ENCODE measurements around the gene TTC3. TPM values are rescaled to one million over a fixed set of nuclear protein-coding genes. Genes with fewer than 3 reads are reported as not detected.
A peak's percentile ranks its signal among the peaks of the same experiment; 100 is the strongest.

Gene TTC3
- total RNA-seq, 2 experiments from 2014 or later, result 141 to 142 TPM

GRCh38 chr21:37248298-37248697, 175.2 kb downstream of the TTC3 start:
- Histone ChIP-seq H3K27ac (ENCODE audit: low read depth in 1 of 2, low read length in 2 of 2) (no peak overlapping the region), H3K36me3 (ENCODE audit: insufficient read depth, low read length) (peaks cover 3% of the 10 kb centered on the region), H3K4me1 (ENCODE audit: insufficient read depth, low read length) (peaks cover 21% of the 10 kb centered on the region), H3K4me3 (ENCODE audit: low read length) (no peak overlapping the region), H3K9me3 (ENCODE audit: control insufficient read depth in 1 of 2, insufficient read depth in 1 of 2, low read length in 2 of 2) (no peaks in the 10 kb centered on the region), H3K27me3 (ENCODE audit: control insufficient read depth in 1 of 2, insufficient read depth in 2 of 2, low read length in 2 of 2) (no peaks in the 10 kb centered on the region)
- Mint-ChIP-seq H3K9me3 (no peaks in the 10 kb centered on the region), H3K36me3 (ENCODE audit: low read depth) (peaks cover 13% of the 10 kb centered on the region), H3K27me3 (no peaks in the 10 kb centered on the region), H3K4me1 (ENCODE audit: low read depth) (peaks cover 89% of the 10 kb centered on the region), H3K4me3 (no peak overlapping the region), H3K27ac (no peak overlapping the region)
- ATAC-seq (ENCODE audit: poor library complexity) (no peak), DNase-seq (no peak)
- POLR2A ChIA-PET, result no interaction called here
- intact Hi-C loops (cut with DNase I, micrococcal nuclease), result no loop called here
- no peak for TF ChIP-seq CTCF (IDR thresholded peaks at IDR 0.05)
- CTCF ChIA-PET, result interaction anchor here (1.2 kb wide), 1 partner anchor 9 kb away, joined by 3 read pairs; no protein-coding TSS in a partner anchor

GRCh38 chr21:37249112-37249904, 176.3 kb downstream of the TTC3 start:
- intact Hi-C loops (cut with DNase I, micrococcal nuclease), result no loop called here
- Mint-ChIP-seq H3K9me3 (no peaks in the 10 kb centered on the region), H3K4me3 (no peak overlapping the region), H3K27ac (peak overlapping the region; percentile 1), H3K4me1 (ENCODE audit: low read depth) (peaks cover 88% of the 10 kb centered on the region), H3K27me3 (no peaks in the 10 kb centered on the region), H3K36me3 (ENCODE audit: low read depth) (peaks cover 16% of the 10 kb centered on the region)
- Histone ChIP-seq H3K27me3 (ENCODE audit: control insufficient read depth in 1 of 2, insufficient read depth in 2 of 2, low read length in 2 of 2) (no peaks in the 10 kb centered on the region), H3K27ac (ENCODE audit: low read depth in 1 of 2, low read length in 2 of 2) (no peak overlapping the region), H3K9me3 (ENCODE audit: control insufficient read depth in 1 of 2, insufficient read depth in 1 of 2, low read length in 2 of 2) (no peaks in the 10 kb centered on the region), H3K4me1 (ENCODE audit: insufficient read depth, low read length) (peaks cover 11% of the 10 kb centered on the region), H3K36me3 (ENCODE audit: insufficient read depth, low read length) (no peaks in the 10 kb centered on the region), H3K4me3 (ENCODE audit: low read length) (no peak overlapping the region)
- CTCF ChIA-PET, result interaction anchor here (1.2 kb wide), 1 partner anchor 8 kb away, joined by 3 read pairs; no protein-coding TSS in a partner anchor
- no peak for ATAC-seq (ENCODE audit: poor library complexity)
- DNase-seq, result no peak
- POLR2A ChIA-PET, result no interaction called here
- no peak for TF ChIP-seq CTCF (IDR thresholded peaks at IDR 0.05)

- Mint-ChIP-seq H3K4me1 (ENCODE audit: low read depth) (peaks cover 77% of the 10 kb centered on the region), H3K36me3 (ENCODE audit: low read depth) (peaks cover 9% of the 10 kb centered on the region), H3K4me3 (no peak overlapping the region), H3K9me3 (no peaks in the 10 kb centered on the region), H3K27me3 (no peaks in the 10 kb centered on the region), H3K27ac (no peak overlapping the region)
- ATAC-seq (ENCODE audit: poor library complexity), result no peak
- H3K36me3 ChIP-seq (ENCODE audit: insufficient read depth, low read length), result no peaks in the 10 kb centered on the region
- no peak overlapping the region for H3K27ac ChIP-seq (ENCODE audit: low read depth in 1 of 2, low read length in 2 of 2)
- ChIA-PET CTCF (no interaction called here), POLR2A (no interaction called here)
- H3K4me1 ChIP-seq (ENCODE audit: insufficient read depth, low read length), result no peaks in the 10 kb centered on the region
- H3K9me3 ChIP-seq (ENCODE audit: control insufficient read depth in 1 of 2, insufficient read depth in 1 of 2, low read length in 2 of 2), result no peaks in the 10 kb centered on the region
- no peak overlapping the region for H3K4me3 ChIP-seq (ENCODE audit: low read length)
- intact Hi-C loops (cut with DNase I, micrococcal nuclease), result loop anchor here in 1 of 2 experiments (10.0 kb wide), 1 partner anchor 214 kb away; no protein-coding TSS in a partner anchor
- TF ChIP-seq CTCF (IDR thresholded peaks at IDR 0.05), result no peak
- no peaks in the 10 kb centered on the region for H3K27me3 ChIP-seq (ENCODE audit: control insufficient read depth in 1 of 2, insufficient read depth in 2 of 2, low read length in 2 of 2)
- DNase-seq, result no peak
These were observed 178.2 kb downstream of the TTC3 start for GRCh38 chr21:37251294-37251634.

Other genes starting within 250 kb of the TTC3 start
- gene HLCS, start 106.6 kb upstream of the TTC3 start, total RNA-seq, result 10 to 100 TPM in 1 of 2 experiments, 1 to 10 TPM in 1; 8.1 to 10.0 TPM
- gene RIPPLY3, start 66.6 kb upstream of the TTC3 start, total RNA-seq, result not detected
- gene PIGP, start 183 bp upstream of the TTC3 start, total RNA-seq, result 10 to 100 TPM; 11.1 to 14.8 TPM
- 10 to 100 TPM; 31.8 to 36.0 TPM for gene VPS26C, start 194.1 kb downstream of the TTC3 start, total RNA-seq

Measured in CD4-positive, alpha-beta T cell (primary cell).